GM19467 (cell line): ENCODE data around the gene SLC44A1.

Experiments
- ATAC-seq: cut with Tn5 transposase; IDR thresholded peaks from one replicate; pipeline ENCODE4 v1.9.1; 2021; ENCODE audit warnings: mild to moderate bottlenecking, moderate library complexity; ENCODE audit not compliant: unreplicated experiment

SLC44A1 gene

GRCh38 chr9:105297442-105298075 lies 53.1 kb downstream of the SLC44A1 start:
- ATAC-seq: no peak

- ATAC-seq: no peak
Observed at GRCh38 chr9:105299190-105299854, 54.9 kb downstream of the SLC44A1 start.

- ATAC-seq: no peak
Observed at GRCh38 chr9:105302728-105303127, 58.3 kb downstream of the SLC44A1 start.

- no peak for ATAC-seq
Observed at GRCh38 chr9:105305856-105306255, 61.4 kb downstream of the SLC44A1 start.

GRCh38 chr9:105306351-105307140 lies 62.1 kb downstream of the SLC44A1 start:
- ATAC-seq: no peak

GRCh38 chr9:105307591-105308130 lies 63.2 kb downstream of the SLC44A1 start:
- ATAC-seq: no peak

GRCh38 chr9:105308461-105309341 lies 64.2 kb downstream of the SLC44A1 start:
- ATAC-seq: no peak

- ATAC-seq: no peak
Observed at GRCh38 chr9:105309531-105309931, 65.1 kb downstream of the SLC44A1 start.

GRCh38 chr9:105311306-105311705 lies 66.9 kb downstream of the SLC44A1 start:
- ATAC-seq: no peak

- no peak for ATAC-seq
Observed at GRCh38 chr9:105313238-105313637, 68.8 kb downstream of the SLC44A1 start.

- no peak for ATAC-seq
Observed at GRCh38 chr9:105316703-105317102, 72.3 kb downstream of the SLC44A1 start.

GRCh38 chr9:105318729-105319191 lies 74.3 kb downstream of the SLC44A1 start:
- ATAC-seq: no peak

GRCh38 chr9:105319202-105319813 lies 74.9 kb downstream of the SLC44A1 start:
- ATAC-seq: no peak

GRCh38 chr9:105320568-105320967 lies 76.1 kb downstream of the SLC44A1 start:
- peak; percentile 61 for ATAC-seq

- ATAC-seq: no peak
Observed at GRCh38 chr9:105328296-105328695, 83.8 kb downstream of the SLC44A1 start.

- no peak for ATAC-seq
Observed at GRCh38 chr9:105328872-105329718, 84.6 kb downstream of the SLC44A1 start.

GRCh38 chr9:105329719-105330062 lies 85.2 kb downstream of the SLC44A1 start:
- no peak for ATAC-seq

- ATAC-seq: no peak
Observed at GRCh38 chr9:105330201-105330600, 85.8 kb downstream of the SLC44A1 start.

- ATAC-seq: peak; percentile 55
Observed at GRCh38 chr9:105330755-105331154, 86.3 kb downstream of the SLC44A1 start.
